HG03108 (cell line): ENCODE data around the gene UGGT2.
"Not testable (repeated sequence)": the region's sequence is repeated elsewhere in the genome, so short reads cannot be mapped to it uniquely, and the experiment has no call there.

ENCODE experiments used
- ATAC-seq: cut with Tn5 transposase; IDR thresholded peaks from one replicate; pipeline ENCODE4 v1.9.1; 2021; ENCODE audit warnings: moderate library complexity; ENCODE audit not compliant: unreplicated experiment

UGGT2 gene

GRCh38 chr13:96053003-96053703 lies at the start of gene UGGT2:
Gene UGGT2 (minus strand): TSS chr13:96053401. CDS start chr13:96053312, 89 bp downstream.
- ATAC-seq = peak; percentile 99

GRCh38 chr13:96100457-96101220 lies 47.4 kb upstream of the UGGT2 start:
- no peak for ATAC-seq

GRCh38 chr13:96093296-96094006 lies 40.2 kb upstream of the UGGT2 start:
- ATAC-seq = no peak

- ATAC-seq = no peak
These were observed 38.2 kb upstream of the UGGT2 start for GRCh38 chr13:96091164-96092117.

GRCh38 chr13:96090240-96091101 lies 37.3 kb upstream of the UGGT2 start:
- ATAC-seq = no peak

GRCh38 chr13:96089749-96090239 lies 36.6 kb upstream of the UGGT2 start, which contains the start of gene HS6ST3:
Gene HS6ST3 (plus strand): TSS chr13:96090107.
- ATAC-seq = no peak

GRCh38 chr13:96089139-96089538 lies 35.9 kb upstream of the UGGT2 start:
- ATAC-seq = no peak

- ATAC-seq = no peak
These were observed 33.5 kb upstream of the UGGT2 start for GRCh38 chr13:96086736-96087135.

- no peak for ATAC-seq
These were observed 29.4 kb upstream of the UGGT2 start for GRCh38 chr13:96082640-96083039.

- ATAC-seq = no peak
These were observed 28.7 kb upstream of the UGGT2 start for GRCh38 chr13:96081888-96082287.

- no peak for ATAC-seq
These were observed 27.5 kb upstream of the UGGT2 start for GRCh38 chr13:96080676-96081075.

GRCh38 chr13:96075953-96076543 lies 22.8 kb upstream of the UGGT2 start:
- ATAC-seq = no peak

GRCh38 chr13:96072392-96072791 lies 19.2 kb upstream of the UGGT2 start:
- no peak for ATAC-seq

GRCh38 chr13:96071504-96071903 lies 18.3 kb upstream of the UGGT2 start:
- no peak for ATAC-seq

- ATAC-seq = no peak
These were observed 15.5 kb upstream of the UGGT2 start for GRCh38 chr13:96068729-96069128.

- no peak for ATAC-seq
These were observed 12.6 kb upstream of the UGGT2 start for GRCh38 chr13:96065849-96066248.

- ATAC-seq = peak; percentile 27
These were observed 572 bp downstream of the UGGT2 start for GRCh38 chr13:96052656-96053002.

GRCh38 chr13:96051946-96052345 lies 1.3 kb downstream of the UGGT2 start:
- not testable (repeated sequence) for ATAC-seq

- not testable (repeated sequence) for ATAC-seq
These were observed 1.7 kb downstream of the UGGT2 start for GRCh38 chr13:96051491-96051890.
